Subcutaneous adipose tissue (tissue), 4 donors: ENCODE results near the gene DNAJB7. TPM values are rescaled to one million over a fixed set of nuclear protein-coding genes. Genes with fewer than 3 reads are reported as not detected.

ENCODE experiments used
- CTCF ChIP-seq: fragments of 450-650 bp; IDR thresholded peaks from one replicate; pipeline ENCODE4 v1.5.1; 2016; ENCODE audit warnings: low read depth, mild to moderate bottlenecking, control low read depth, antibody characterized with exemption, moderate library complexity
- total RNA-seq, 4 donors: library from RNA; depleted of rRNA; stranded (reverse); fragments of >200 nt; gene quantifications; one replicate each; pipeline ENCODE4 v1.1.0, GENCODE V29; 2016

DNAJB7 gene
- total RNA-seq, 4 donors from 2014 or later = not detected

- no peak for TF ChIP-seq CTCF
Measured at GRCh38 chr22:40838486-40838885, 23.4 kb downstream of the DNAJB7 start.

DNA sequence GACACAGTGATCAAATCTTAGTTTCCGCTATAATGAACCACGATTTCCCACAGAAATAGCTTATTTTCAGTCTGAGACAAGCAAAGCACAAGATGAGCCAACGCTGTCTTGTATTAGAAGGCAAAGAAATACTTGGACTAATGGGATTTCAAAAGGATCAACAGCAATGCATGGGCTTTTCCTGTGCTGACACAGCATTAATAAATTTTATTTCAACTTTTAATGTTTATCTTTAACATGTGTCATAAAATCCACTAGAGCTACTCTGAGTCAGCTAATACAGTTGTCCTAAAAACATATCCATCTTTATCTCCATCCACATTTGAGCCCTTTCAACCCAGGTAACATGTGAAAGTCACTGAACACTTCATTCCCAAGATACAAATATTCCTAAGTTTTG, 27.3 kb downstream of the DNAJB7 start:
- no peak for TF ChIP-seq CTCF

DNA sequence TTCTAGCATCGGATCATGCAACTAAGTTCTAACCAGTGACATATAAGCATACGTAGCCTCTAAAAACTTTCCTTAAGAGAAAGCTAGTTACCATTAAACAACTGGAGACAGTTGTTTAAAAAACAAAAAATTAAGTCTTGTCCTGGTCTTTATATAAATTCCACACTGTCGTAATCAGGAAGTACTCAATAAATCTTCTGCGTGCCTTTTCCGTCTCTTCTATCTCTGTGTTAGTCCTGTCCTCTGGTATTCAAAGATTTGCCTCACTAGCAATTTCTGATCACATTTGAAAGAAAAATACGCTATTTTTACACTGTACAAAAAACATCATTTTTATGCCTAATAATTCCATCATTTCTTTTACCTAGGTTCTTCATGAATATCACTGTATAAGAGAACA, 32.8 kb downstream of the DNAJB7 start:
- no peak for TF ChIP-seq CTCF

GRCh38 chr22:40826984-40827741, 34.8 kb downstream of the DNAJB7 start:
- no peak for TF ChIP-seq CTCF

DNA sequence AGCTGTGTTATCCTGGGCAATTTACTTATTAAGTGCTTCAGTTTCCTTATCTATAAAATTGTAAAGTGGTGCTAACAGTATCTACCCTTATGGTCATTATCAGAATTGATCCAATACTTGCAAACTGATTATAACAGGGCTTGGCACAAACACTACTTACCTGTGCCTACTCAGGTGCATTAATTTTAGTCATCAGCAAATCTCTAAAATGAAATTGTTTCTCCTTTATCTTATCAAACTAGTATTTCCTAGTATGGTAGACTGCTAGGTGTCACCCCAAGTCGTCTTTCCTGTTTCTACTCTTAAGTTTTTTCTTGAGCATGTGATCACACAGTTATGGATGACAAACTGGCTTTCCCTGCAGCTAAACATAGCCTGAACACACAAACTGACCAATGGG, 38.5 kb downstream of the DNAJB7 start:
- no peak for TF ChIP-seq CTCF

DNA sequence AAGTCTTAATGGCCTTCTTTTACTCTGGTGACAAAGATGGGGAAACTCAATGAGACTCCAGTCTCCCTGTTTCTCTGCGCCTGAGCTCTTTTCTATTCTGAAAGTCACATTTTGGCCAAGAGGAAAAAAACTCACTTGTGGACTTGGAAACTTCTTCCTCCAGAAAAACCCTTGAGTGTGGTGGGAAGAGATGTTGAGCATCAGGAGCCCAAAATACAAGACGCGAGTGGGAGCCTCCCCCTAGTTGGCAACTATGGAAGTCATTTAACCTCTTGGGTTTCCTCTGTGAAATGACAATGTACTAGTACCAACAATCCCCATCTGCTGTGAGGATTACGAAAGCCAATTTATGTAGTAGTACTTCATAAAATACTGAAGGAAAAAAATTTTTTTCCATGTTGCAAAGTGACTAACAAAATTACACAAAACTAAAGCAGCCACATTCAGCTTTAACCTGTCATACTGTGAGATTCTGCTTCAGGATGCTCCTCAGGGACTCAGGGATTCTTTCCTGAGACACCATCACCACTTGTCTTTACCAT, 42.2 kb downstream of the DNAJB7 start:
- TF ChIP-seq CTCF = no peak

- no peak for TF ChIP-seq CTCF
Measured at GRCh38 chr22:40818747-40819598, 42.9 kb downstream of the DNAJB7 start, which contains the start of gene SLC25A17. Gene SLC25A17 (minus strand): TSS chr22:40819346. CDS start chr22:40819248, 98 bp downstream.
